A549 (cell line): ENCODE data around the gene PDZD2. TPM values are rescaled to one million over a fixed set of nuclear protein-coding genes. Genes with fewer than 3 reads are reported as not detected.

Source experiments
- ATAC-seq, 2 experiments: fragments of 200-7000 bp in 1 of 2; fragments of >200 bp in 1 of 2; cut with Nextera tagmentation in 1 of 2; cut with Tn5 transposase in 1 of 2; 3 replicates each; pipeline versions ENCODE4 v1.8.0 to v1.9.1; 2018 to 2020; ENCODE audit warnings: mild to moderate bottlenecking in 1 of 2, moderate library complexity in 1 of 2
- CTCF ChIA-PET: fragments of 300-600 bp; sonication (Branson Sonifier 250); formaldehyde crosslinking; extraction: SDS; loops from one replicate; lab custom pipeline; 2021; ENCODE audit warnings: antibody characterized with exemption, inconsistent platforms; lab: Yijun Ruan, JAX
- POLR2A ChIA-PET: fragments of 350-600 bp; formaldehyde crosslinking; extraction: SDS; loops from one replicate; lab custom pipeline; 2021; ENCODE audit warnings: antibody characterized with exemption, inconsistent platforms; lab: Yijun Ruan, JAX
- DNase-seq, 2 experiments: peaks; one replicate each; pipeline versions ENCODE4 v3.0.0 to v3.0.0-alpha.2; 2011 to 2016; ENCODE audit warnings: low read depth in 1 of 2, low spot score in 1 of 2
- FAIRE-seq: peaks from 2 replicates; lab custom pipeline; 2011; peaks lifted over from hg19 to GRCh38; lab: Jason Lieb, UNC
- H3K27ac ChIP-seq, 2 experiments: fragments of >200 bp; sonication (Bioruptor Twin); formaldehyde crosslinking; 3 replicates each; pipeline ENCODE4 v1.5.1; 2016 to 2017
- H3K4me1 ChIP-seq: fragments of >200 bp; sonication (Bioruptor Twin); formaldehyde crosslinking; 3 replicates; pipeline ENCODE4 v1.6.1; 2016
- H3K4me2 ChIP-seq: fragments of >200 bp; sonication (Bioruptor Twin); formaldehyde crosslinking; 3 replicates; pipeline ENCODE4 v1.6.1; 2016
- H3K4me3 ChIP-seq: fragments of >200 bp; sonication (Bioruptor Twin); formaldehyde crosslinking; 3 replicates; pipeline ENCODE4 v1.5.1; 2016
- H3K9me3 ChIP-seq: fragments of >200 bp; sonication (Bioruptor Twin); formaldehyde crosslinking; 3 replicates; pipeline ENCODE4 v1.6.1; 2016
- BHLHE40 ChIP-seq: IDR thresholded peaks from 2 replicates; pipeline ENCODE4 v1.6.1; 2012; ENCODE audit warnings: low read depth, low read length, inconsistent platforms
- CBX8 ChIP-seq: fragments of 200-600 bp; sonication (generic); IDR thresholded peaks from 2 replicates; pipeline ENCODE4 v1.6.1; 2016
- CHD2 ChIP-seq: fragments of 150-350 bp; IDR thresholded peaks from 2 replicates; pipeline ENCODE4 v1.6.1; 2014; ENCODE audit warnings: low read length; ENCODE audit not compliant: partially characterized antibody
- CHD4 ChIP-seq: fragments of 200-600 bp; sonication (generic); IDR thresholded peaks from 2 replicates; pipeline ENCODE4 v1.6.1; 2016; ENCODE audit warnings: antibody characterized with exemption, mild to moderate bottlenecking, borderline replicate concordance
- CTCF ChIP-seq: fragments of >200 bp; sonication (Bioruptor Twin); formaldehyde crosslinking; IDR thresholded peaks from 3 replicates; pipeline ENCODE4 v1.5.1; 2016
- EHF ChIP-seq: fragments of 250-450 bp; sonication (Bioruptor Pico); IDR thresholded peaks from 2 replicates; pipeline ENCODE4 v1.5.0; 2020; ENCODE audit warnings: mild to moderate bottlenecking
- HDAC2 ChIP-seq: fragments of 200-600 bp; sonication (generic); IDR thresholded peaks from 2 replicates; pipeline ENCODE4 v1.6.1; 2016
- HEYL ChIP-seq: fragments of 250-450 bp; sonication (Bioruptor Pico); IDR thresholded peaks from 2 replicates; pipeline ENCODE4 v1.8.0; 2021; ENCODE audit warnings: mild to moderate bottlenecking, moderate library complexity
- HOXA7 ChIP-seq: fragments of 250-450 bp; sonication (Bioruptor Pico); IDR thresholded peaks from 2 replicates; pipeline ENCODE4 v1.5.0; 2020; ENCODE audit warnings: mild to moderate bottlenecking, moderate library complexity
- KDM1A ChIP-seq: fragments of 200-600 bp; sonication (generic); IDR thresholded peaks from 2 replicates; pipeline ENCODE4 v1.6.1; 2016; ENCODE audit warnings: low read depth, mild to moderate bottlenecking
- MAZ ChIP-seq: fragments of 150-350 bp; IDR thresholded peaks from 2 replicates; pipeline ENCODE4 v1.6.1; 2014; ENCODE audit warnings: antibody characterized with exemption, low read depth, low read length, borderline replicate concordance
- MYC ChIP-seq: IDR thresholded peaks from 2 replicates; pipeline ENCODE4 v1.6.1; 2012; ENCODE audit warnings: mild to moderate bottlenecking, inconsistent platforms, low read length, improper control_type of control experiment, borderline replicate concordance
- NPAS2 ChIP-seq: fragments of 250-450 bp; sonication (Bioruptor Pico); IDR thresholded peaks from 2 replicates; pipeline ENCODE4 v1.8.0; 2022; ENCODE audit warnings: mild to moderate bottlenecking, moderate library complexity, borderline replicate concordance
- POLR2A ChIP-seq: IDR thresholded peaks from 2 replicates; pipeline ENCODE4 v1.6.1; 2012; ENCODE audit warnings: mild to moderate bottlenecking, low read length
- POLR2AphosphoS2 ChIP-seq: conservative IDR thresholded peaks from 2 replicates; pipeline ENCODE4 v1.6.1; 2012; ENCODE audit warnings: low read length, improper control_type of control experiment, inconsistent platforms
- RARB ChIP-seq: fragments of 250-450 bp; sonication (Bioruptor Pico); IDR thresholded peaks from 2 replicates; pipeline ENCODE4 v1.8.0; 2021; ENCODE audit warnings: mild to moderate bottlenecking, moderate library complexity
- RFX5 ChIP-seq: fragments of 450-650 bp; IDR thresholded peaks from 2 replicates; pipeline ENCODE4 v1.7.1; 2014; ENCODE audit warnings: antibody characterized with exemption, mild to moderate bottlenecking, moderate library complexity
- TFCP2L1 ChIP-seq: fragments of 250-450 bp; sonication (Bioruptor Pico); IDR thresholded peaks from 2 replicates; pipeline ENCODE4 v1.5.0; 2021; ENCODE audit warnings: mild to moderate bottlenecking
- WGBS: methylation state at CpG from one replicate; pipeline ENCODE4 v1.1.6; 2017; ENCODE audit errors: missing lambda C conversion rate; 5-methylcytosine and 5-hydroxymethylcytosine counted together
- polyA plus RNA-seq, 4 experiments: library from polyadenylated mRNA; depleted of rRNA in 3 of 4; stranded (reverse); fragments of >200 nt; fragmentation: RNase III in 1 of 4; extraction: RNeasy Plus Mini Kit Qiagen cat#74134 plus additional on column Dnase treatment in 1 of 4; gene quantifications; 2 replicates in 3 of 4; 3 replicates in 1 of 4; pipeline ENCODE4 v1.2.3, GENCODE V29; 2011 to 2017
- TF ChIP-seq, protein P1 (sequence below): fragments of 250-450 bp; sonication (Bioruptor Pico); IDR thresholded peaks from 2 replicates; pipeline ENCODE4 v1.5.0; 2020; ENCODE audit warnings: low read depth, mild to moderate bottlenecking, moderate library complexity
- TF ChIP-seq, protein P2 (sequence below): fragments of >200 bp; sonication (Bioruptor Twin); formaldehyde crosslinking; IDR thresholded peaks from 3 replicates; pipeline ENCODE4 v1.6.1; 2016
- TF ChIP-seq, protein P3 (sequence below): fragments of 150-350 bp; IDR thresholded peaks from 2 replicates; pipeline ENCODE4 v1.6.1; 2014; ENCODE audit warnings: low read depth, mild to moderate bottlenecking, low read length

PDZD2 gene
- polyA plus RNA-seq, 2 of the 4 experiments (the other 2 are of a cell fraction): 0.06 to 0.09 TPM

DNA sequence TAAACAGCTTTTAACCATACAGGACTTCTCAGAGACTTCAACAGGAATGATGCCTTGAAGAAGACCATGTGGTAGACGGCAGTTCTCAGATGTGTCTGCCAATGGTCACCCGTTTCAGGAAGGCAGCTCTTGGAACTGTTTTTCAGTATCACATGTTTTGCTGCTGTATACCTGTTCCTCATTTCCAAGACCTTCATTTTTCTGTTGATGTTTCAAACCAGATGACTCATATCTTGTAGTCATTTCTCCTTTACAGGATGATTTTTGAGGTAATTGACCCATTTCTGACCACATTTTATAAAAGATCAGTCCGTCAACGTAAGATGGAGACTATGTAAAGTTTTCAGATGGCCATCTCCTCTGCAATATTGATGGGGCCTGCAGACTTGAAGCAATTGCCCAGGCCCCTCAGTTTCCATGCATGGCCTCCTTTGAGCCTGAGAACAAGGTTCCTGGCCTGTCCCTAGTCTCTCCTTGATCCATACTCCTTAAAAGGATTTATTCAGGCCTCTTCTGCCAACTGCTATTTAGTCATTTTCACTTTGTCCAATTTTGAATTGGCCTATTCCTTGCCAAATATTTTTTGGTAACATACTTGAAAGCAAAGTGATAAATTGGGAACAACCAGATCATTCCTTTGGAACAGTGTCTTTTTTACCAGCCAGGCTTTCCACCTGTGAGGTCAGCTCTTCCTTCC, 128.6 kb downstream of the PDZD2 start:
- FAIRE-seq: no peak
- ATAC-seq: no peak
- H3K4me1 ChIP-seq: no peaks in the 10 kb centered on the region
- TF ChIP-seq KDM1A (no peak), RARB (CRISPR knock-in tag) (no peak), CTCF (no peak), EHF (CRISPR knock-in tag) (no peak), NPAS2 (no peak), HEYL (CRISPR knock-in tag) (no peak), TFCP2L1 (CRISPR knock-in tag) (no peak), BHLHE40 (no peak), HDAC2 (no peak), MAZ (no peak), POLR2A (no peak), CBX8 (no peak)
- TF ChIP-seq, protein P1, sequence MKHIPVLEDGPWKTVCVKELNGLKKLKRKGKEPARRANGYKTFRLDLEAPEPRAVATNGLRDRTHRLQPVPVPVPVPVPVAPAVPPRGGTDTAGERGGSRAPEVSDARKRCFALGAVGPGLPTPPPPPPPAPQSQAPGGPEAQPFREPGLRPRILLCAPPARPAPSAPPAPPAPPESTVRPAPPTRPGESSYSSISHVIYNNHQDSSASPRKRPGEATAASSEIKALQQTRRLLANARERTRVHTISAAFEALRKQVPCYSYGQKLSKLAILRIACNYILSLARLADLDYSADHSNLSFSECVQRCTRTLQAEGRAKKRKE (CRISPR knock-in tag): no peak
- TF ChIP-seq, protein P2, sequence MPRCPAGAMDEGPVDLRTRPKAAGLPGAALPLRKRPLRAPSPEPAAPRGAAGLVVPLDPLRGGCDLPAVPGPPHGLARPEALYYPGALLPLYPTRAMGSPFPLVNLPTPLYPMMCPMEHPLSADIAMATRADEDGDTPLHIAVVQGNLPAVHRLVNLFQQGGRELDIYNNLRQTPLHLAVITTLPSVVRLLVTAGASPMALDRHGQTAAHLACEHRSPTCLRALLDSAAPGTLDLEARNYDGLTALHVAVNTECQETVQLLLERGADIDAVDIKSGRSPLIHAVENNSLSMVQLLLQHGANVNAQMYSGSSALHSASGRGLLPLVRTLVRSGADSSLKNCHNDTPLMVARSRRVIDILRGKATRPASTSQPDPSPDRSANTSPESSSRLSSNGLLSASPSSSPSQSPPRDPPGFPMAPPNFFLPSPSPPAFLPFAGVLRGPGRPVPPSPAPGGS: no peak
- TF ChIP-seq, protein P3, sequence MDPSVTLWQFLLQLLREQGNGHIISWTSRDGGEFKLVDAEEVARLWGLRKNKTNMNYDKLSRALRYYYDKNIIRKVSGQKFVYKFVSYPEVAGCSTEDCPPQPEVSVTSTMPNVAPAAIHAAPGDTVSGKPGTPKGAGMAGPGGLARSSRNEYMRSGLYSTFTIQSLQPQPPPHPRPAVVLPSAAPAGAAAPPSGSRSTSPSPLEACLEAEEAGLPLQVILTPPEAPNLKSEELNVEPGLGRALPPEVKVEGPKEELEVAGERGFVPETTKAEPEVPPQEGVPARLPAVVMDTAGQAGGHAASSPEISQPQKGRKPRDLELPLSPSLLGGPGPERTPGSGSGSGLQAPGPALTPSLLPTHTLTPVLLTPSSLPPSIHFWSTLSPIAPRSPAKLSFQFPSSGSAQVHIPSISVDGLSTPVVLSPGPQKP: no peak
- no peak overlapping the region for H3K27ac ChIP-seq
- ChIA-PET CTCF (interaction anchor here (1.2 kb wide), 1 partner anchor 41 kb away, joined by 4 read pairs; no protein-coding TSS in a partner anchor), POLR2A (no interaction called here)
- 31% methylated on average over 4 of the region's 4 CpGs for WGBS
- DNase-seq: no peak
- no peaks in the 10 kb centered on the region for H3K9me3 ChIP-seq
- no peak overlapping the region for H3K4me2 ChIP-seq
- H3K4me3 ChIP-seq: no peak overlapping the region

DNA sequence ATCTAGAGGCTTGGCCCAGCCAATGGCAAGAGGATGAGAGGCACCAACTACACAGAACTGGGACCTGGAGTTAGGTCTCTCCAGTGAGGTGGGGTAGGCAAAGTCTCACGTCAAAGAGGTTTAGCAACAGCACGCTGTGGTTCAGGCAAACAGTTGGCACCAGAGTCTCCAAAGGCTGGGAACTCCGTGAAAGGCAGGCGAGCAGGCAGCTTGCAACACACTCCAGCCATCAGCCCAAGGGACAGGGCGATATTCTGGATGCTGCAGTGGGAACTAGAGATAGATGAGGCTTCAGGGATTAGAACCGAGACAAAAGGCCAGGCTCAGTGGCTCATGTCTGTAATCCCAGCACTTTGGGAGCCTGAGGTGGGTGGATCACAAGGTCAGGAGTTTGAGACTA, 129.1 kb downstream of the PDZD2 start:
- WGBS: 39% methylated on average over 5 of the region's 6 CpGs
- Histone ChIP-seq H3K4me2 (no peak overlapping the region), H3K4me3 (no peak overlapping the region)
- TF ChIP-seq POLR2AphosphoS2 (no peak), CHD2 (no peak), CHD4 (no peak), RFX5 (no peak), HOXA7 (CRISPR knock-in tag) (no peak), MYC (no peak)
- TF ChIP-seq, all 56 proteins: peak for 0
- FAIRE-seq (no peak), ATAC-seq (no peak), DNase-seq (no peak)
- Histone ChIP-seq H3K9me3 (no peaks in the 10 kb centered on the region), H3K27ac (no peak overlapping the region), H3K4me1 (no peaks in the 10 kb centered on the region)
- ChIA-PET CTCF (no interaction called here), POLR2A (no interaction called here)
